GM23248 (cell line): Measurements from ENCODE around the gene PTPN14.

Experiments used
- EZH2 ChIP-seq: fragments of 200-600 bp; sonication (generic); IDR thresholded peaks from 2 replicates; pipeline ENCODE4 v1.6.1; 2018; ENCODE audit warnings: antibody characterized with exemption, mild to moderate bottlenecking; ENCODE audit not compliant: insufficient read depth, poor library complexity, severe bottlenecking
- EZH2phosphoT487 ChIP-seq: fragments of 200-600 bp; sonication (generic); IDR thresholded peaks from 2 replicates; pipeline ENCODE4 v1.6.1; 2018; ENCODE audit warnings: antibody characterized with exemption, moderate library complexity, mild to moderate bottlenecking, low read depth; ENCODE audit not compliant: insufficient read depth

GRCh38 chr1:214367841-214368240 lies 183.6 kb downstream of the PTPN14 start:
- TF ChIP-seq EZH2 (no peak), EZH2phosphoT487 (no peak)
